Measurements from ENCODE around the gene RPS27.

DNA sequence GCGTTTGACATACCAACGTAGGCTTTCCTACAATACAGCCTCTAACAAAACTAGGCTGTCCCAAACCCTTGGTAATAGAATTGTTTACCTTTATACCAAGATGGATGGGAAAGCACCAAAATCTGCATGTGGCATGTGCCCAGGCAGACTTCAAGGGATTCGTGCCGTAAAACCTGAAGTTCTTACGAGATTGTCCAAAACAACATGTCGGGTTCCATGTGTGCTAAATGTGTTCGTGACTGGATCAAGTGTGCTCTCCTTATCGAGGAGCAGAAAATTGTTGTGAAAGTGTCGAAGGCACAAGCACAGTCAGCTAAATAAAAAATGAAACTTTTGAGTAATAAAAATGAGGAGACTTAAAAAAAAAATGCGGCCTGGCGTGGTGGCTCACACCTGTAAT, 5.1 kb downstream of the RPS27 start:
- no peak for TF ChIP-seq CTCF (IDR thresholded peaks at IDR 0.05; ENCODE audit: poor library complexity, severe bottlenecking)
- no peak for TF ChIP-seq EZH2 (IDR thresholded peaks at IDR 0.05; ENCODE audit: borderline replicate concordance, insufficient read depth, low read length, poor library complexity, severe bottlenecking)
- TF ChIP-seq RAD21 (conservative IDR thresholded peaks at IDR 0.05), result no peak
- TF ChIP-seq, protein P1, sequence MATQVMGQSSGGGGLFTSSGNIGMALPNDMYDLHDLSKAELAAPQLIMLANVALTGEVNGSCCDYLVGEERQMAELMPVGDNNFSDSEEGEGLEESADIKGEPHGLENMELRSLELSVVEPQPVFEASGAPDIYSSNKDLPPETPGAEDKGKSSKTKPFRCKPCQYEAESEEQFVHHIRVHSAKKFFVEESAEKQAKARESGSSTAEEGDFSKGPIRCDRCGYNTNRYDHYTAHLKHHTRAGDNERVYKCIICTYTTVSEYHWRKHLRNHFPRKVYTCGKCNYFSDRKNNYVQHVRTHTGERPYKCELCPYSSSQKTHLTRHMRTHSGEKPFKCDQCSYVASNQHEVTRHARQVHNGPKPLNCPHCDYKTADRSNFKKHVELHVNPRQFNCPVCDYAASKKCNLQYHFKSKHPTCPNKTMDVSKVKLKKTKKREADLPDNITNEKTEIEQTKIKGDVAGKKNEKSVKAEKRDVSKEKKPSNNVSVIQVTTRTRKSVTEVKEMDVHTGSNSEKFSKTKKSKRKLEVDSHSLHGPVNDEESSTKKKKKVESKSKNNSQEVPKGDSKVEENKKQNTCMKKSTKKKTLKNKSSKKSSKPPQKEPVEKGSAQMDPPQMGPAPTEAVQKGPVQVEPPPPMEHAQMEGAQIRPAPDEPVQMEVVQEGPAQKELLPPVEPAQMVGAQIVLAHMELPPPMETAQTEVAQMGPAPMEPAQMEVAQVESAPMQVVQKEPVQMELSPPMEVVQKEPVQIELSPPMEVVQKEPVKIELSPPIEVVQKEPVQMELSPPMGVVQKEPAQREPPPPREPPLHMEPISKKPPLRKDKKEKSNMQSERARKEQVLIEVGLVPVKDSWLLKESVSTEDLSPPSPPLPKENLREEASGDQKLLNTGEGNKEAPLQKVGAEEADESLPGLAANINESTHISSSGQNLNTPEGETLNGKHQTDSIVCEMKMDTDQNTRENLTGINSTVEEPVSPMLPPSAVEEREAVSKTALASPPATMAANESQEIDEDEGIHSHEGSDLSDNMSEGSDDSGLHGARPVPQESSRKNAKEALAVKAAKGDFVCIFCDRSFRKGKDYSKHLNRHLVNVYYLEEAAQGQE (IDR thresholded peaks at IDR 0.05; ENCODE audit: borderline replicate concordance), result no peak
- TF ChIP-seq EP300 (conservative IDR thresholded peaks at IDR 0.05; ENCODE audit: poor library complexity, severe bottlenecking), result no peak
- no peak for TF ChIP-seq MXI1 (conservative IDR thresholded peaks at IDR 0.05; ENCODE audit: poor library complexity, severe bottlenecking)
- no peak for TF ChIP-seq POLR2AphosphoS5 (IDR thresholded peaks at IDR 0.05)

Measured in neural cell (in vitro differentiated cells).